CMK (cell line): Measurements from ENCODE around the gene TDRD7.

ENCODE experiments used
- DNase-seq: peaks from one replicate; pipeline ENCODE4 v3.0.0-alpha.2; 2010; ENCODE audit warnings: low read depth

The TDRD7 gene

GRCh38 chr9:97527626-97528528, 116.0 kb downstream of the TDRD7 start:
- no peak for DNase-seq

GRCh38 chr9:97528529-97529230, 116.8 kb downstream of the TDRD7 start:
- DNase-seq = no peak

- DNase-seq = no peak
Measured at GRCh38 chr9:97529363-97530076, 117.6 kb downstream of the TDRD7 start.

GRCh38 chr9:97531888-97532376, 120.0 kb downstream of the TDRD7 start:
- no peak for DNase-seq

- no peak for DNase-seq
Measured at GRCh38 chr9:97534185-97534584, 122.3 kb downstream of the TDRD7 start.

GRCh38 chr9:97534961-97535594, 123.2 kb downstream of the TDRD7 start:
- DNase-seq = no peak

- no peak for DNase-seq
Measured at GRCh38 chr9:97535771-97536170, 123.9 kb downstream of the TDRD7 start.

GRCh38 chr9:97536480-97536879, 124.6 kb downstream of the TDRD7 start:
- no peak for DNase-seq

GRCh38 chr9:97543561-97543960, 131.7 kb downstream of the TDRD7 start:
- no peak for DNase-seq

- DNase-seq = no peak
Measured at GRCh38 chr9:97545486-97545885, 133.6 kb downstream of the TDRD7 start.
